HG03175 (cell line): ENCODE data around the gene PLIN3.
A peak's percentile ranks its signal among the peaks of the same experiment; 100 is the strongest.
"Not testable (repeated sequence)": the region's sequence is repeated elsewhere in the genome, so short reads cannot be mapped to it uniquely, and the experiment has no call there.

Experiments
- ATAC-seq: cut with Tn5 transposase; IDR thresholded peaks from one replicate; pipeline ENCODE4 v1.9.1; 2021; ENCODE audit warnings: mild to moderate bottlenecking, moderate library complexity; ENCODE audit not compliant: unreplicated experiment

PLIN3 gene

GRCh38 chr19:4814625-4815425, 52.6 kb downstream of the PLIN3 start:
- ATAC-seq: no peak

GRCh38 chr19:4811328-4812131, 55.9 kb downstream of the PLIN3 start:
- ATAC-seq: peak; percentile 44

GRCh38 chr19:4807188-4807587, 60.3 kb downstream of the PLIN3 start:
- no peak for ATAC-seq

- no peak for ATAC-seq
These were observed 61.1 kb downstream of the PLIN3 start for GRCh38 chr19:4806384-4806783.

- ATAC-seq: not testable (repeated sequence)
These were observed 62.3 kb downstream of the PLIN3 start for GRCh38 chr19:4805140-4805539.

- no peak for ATAC-seq
These were observed 63.5 kb downstream of the PLIN3 start for GRCh38 chr19:4803736-4804695.

GRCh38 chr19:4802711-4803110, 64.8 kb downstream of the PLIN3 start:
- ATAC-seq: no peak

- no peak for ATAC-seq
These were observed 66.3 kb downstream of the PLIN3 start for GRCh38 chr19:4801085-4801619.

GRCh38 chr19:4800591-4801081, 66.8 kb downstream of the PLIN3 start:
- ATAC-seq: no peak

GRCh38 chr19:4795400-4795799, 72.1 kb downstream of the PLIN3 start:
- no peak for ATAC-seq

- ATAC-seq: no peak
These were observed 72.5 kb downstream of the PLIN3 start for GRCh38 chr19:4794971-4795370.

- ATAC-seq: not testable (repeated sequence)
These were observed 74.2 kb downstream of the PLIN3 start for GRCh38 chr19:4793278-4793677.

GRCh38 chr19:4792866-4793195, 74.6 kb downstream of the PLIN3 start:
- not testable (repeated sequence) for ATAC-seq

GRCh38 chr19:4792019-4792865, 75.2 kb downstream of the PLIN3 start:
- not testable (repeated sequence) for ATAC-seq

GRCh38 chr19:4791183-4792018, 76.1 kb downstream of the PLIN3 start, which contains the start of gene FEM1A:
TSS of gene FEM1A (plus strand) at chr19:4791734. CDS start at chr19:4791855, 121 bp downstream.
- peak; percentile 89 for ATAC-seq
